ENCODE measurements around the gene FOXJ3. TPM values are rescaled to one million over a fixed set of nuclear protein-coding genes. Genes with fewer than 3 reads are reported as not detected.
A peak's percentile ranks its signal among the peaks of the same experiment; 100 is the strongest.

FOXJ3 gene
- total and polyA plus RNA-seq, 2 of the 13 experiments (the other 11 are each of a cell fraction or from before 2014, with no cell fraction given) = 16.6 to 48.5 TPM

GRCh38 chr1:42335050-42335808 is at the start of gene FOXJ3 (continued):
- TF ChIP-seq ZNF570 (CRISPR knock-in tag; IDR thresholded peaks at IDR 0.05; ENCODE audit: borderline replicate concordance) (no peak), ZNF160 (CRISPR knock-in tag; IDR thresholded peaks at IDR 0.05) (peak; percentile 90), MATR3 (CRISPR knock-in tag; IDR thresholded peaks at IDR 0.05) (no peak), ZNF282 (IDR thresholded peaks at IDR 0.05; ENCODE audit: partially characterized antibody) (no peak), ZNF20 (CRISPR knock-in tag; IDR thresholded peaks at IDR 0.05) (no peak), FOXP4 (CRISPR knock-in tag; IDR thresholded peaks at IDR 0.05) (peak; percentile 87), ETV5 (CRISPR knock-in tag; IDR thresholded peaks at IDR 0.05; ENCODE audit: borderline replicate concordance) (peak; percentile 73), TRIM24 (CRISPR knock-in tag; IDR thresholded peaks at IDR 0.05) (no peak), NFE2L2 (IDR thresholded peaks at IDR 0.05; ENCODE audit: low read length) (no peak), ZNF749 (CRISPR knock-in tag; IDR thresholded peaks at IDR 0.05; ENCODE audit: borderline replicate concordance) (peak; percentile 81), HNF1B (CRISPR knock-in tag; IDR thresholded peaks at IDR 0.05) (peak; percentile 70), AHR (CRISPR knock-in tag; IDR thresholded peaks at IDR 0.05) (peak; percentile 98; the same call in 1 of the 2 replicates), EED (CRISPR knock-in tag; IDR thresholded peaks at IDR 0.05) (no peak), MXD3 (CRISPR knock-in tag; IDR thresholded peaks at IDR 0.05) (peak; percentile 65), ZNF674 (CRISPR knock-in tag; IDR thresholded peaks at IDR 0.05; ENCODE audit: low read depth) (no peak), NR2C2 (CRISPR knock-in tag; IDR thresholded peaks at IDR 0.05; ENCODE audit: borderline replicate concordance) (peak; percentile 98), ZNF619 (CRISPR knock-in tag; IDR thresholded peaks at IDR 0.05) (no peak), GATAD1 (CRISPR knock-in tag; IDR thresholded peaks at IDR 0.05) (peak; percentile 89), HOXD1 (CRISPR knock-in tag; IDR thresholded peaks at IDR 0.05) (peak; percentile 92), ZNF343 (CRISPR knock-in tag; IDR thresholded peaks at IDR 0.05) (0 out of 2 replicates have a peak, but pooled peaks have one; percentile 65), ZNF660 (CRISPR knock-in tag; IDR thresholded peaks at IDR 0.05; ENCODE audit: borderline replicate concordance, low read depth) (peak; percentile 40; the same call in 1 of the 2 replicates), FLYWCH1 (CRISPR knock-in tag; IDR thresholded peaks at IDR 0.05) (no peak; the same call in 1 of the 2 replicates), ZNF138 (CRISPR knock-in tag; IDR thresholded peaks at IDR 0.05; ENCODE audit: low read depth) (0 out of 2 replicates have a peak, but pooled peaks have one; percentile 87), XBP1 (CRISPR knock-in tag; IDR thresholded peaks at IDR 0.05) (0 out of 2 replicates have a peak, but pooled peaks have one; percentile 23), RNF219 (CRISPR knock-in tag; IDR thresholded peaks at IDR 0.05) (no peak)
